ENCODE data around the gene DPYSL4. TPM values are rescaled to one million over a fixed set of nuclear protein-coding genes. Genes with fewer than 3 reads are reported as not detected.

DPYSL4 gene
- total and polyA plus RNA-seq, 2 of the 13 experiments (the other 11 are each of a cell fraction or from before 2014, with no cell fraction given), result 0.84 to 1.2 TPM

DNA sequence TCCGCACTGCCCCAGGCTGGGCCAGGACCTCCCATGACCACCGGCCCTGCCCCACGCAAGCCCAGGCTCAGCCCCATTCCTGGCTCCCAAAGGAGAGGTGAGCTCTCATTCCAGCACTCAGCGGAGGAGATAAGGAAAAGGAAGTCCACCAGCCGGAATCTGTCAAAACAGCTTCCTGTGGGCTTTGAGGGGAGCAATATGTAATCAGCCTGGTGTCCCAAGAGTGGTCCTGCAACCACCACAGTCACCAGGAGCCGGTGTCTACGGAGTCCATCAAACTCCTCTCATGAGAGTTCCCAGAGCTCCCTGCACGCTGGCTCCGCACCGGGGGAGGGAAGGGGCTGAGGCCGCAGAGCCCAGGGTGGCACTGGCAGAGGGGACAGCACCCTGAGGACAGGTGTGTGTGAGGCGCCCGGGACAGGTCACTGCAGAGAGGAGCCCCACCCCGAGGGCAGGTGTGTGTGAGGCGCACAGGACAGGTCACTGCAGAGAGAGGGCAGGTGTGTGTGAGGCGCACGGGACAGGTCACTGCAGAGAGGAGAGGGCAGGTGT lies 63.2 kb downstream of the DPYSL4 start:
- no peaks in the 10 kb centered on the region for H3K9me3 ChIP-seq (ENCODE audit: low read length)
- no peak for DNase-seq (ENCODE audit: low spot score)
- CTCF ChIA-PET (ENCODE audit: low intra/inter-chr PET ratio, low total read pairs), result no interaction called here
- TF ChIP-seq E2F2 (CRISPR knock-in tag; IDR thresholded peaks at IDR 0.05; ENCODE audit: borderline replicate concordance) (no peak), ZBTB46 (CRISPR knock-in tag; IDR thresholded peaks at IDR 0.05; ENCODE audit: borderline replicate concordance) (no peak), U2AF1 (optimal IDR thresholded peaks at IDR 0.05; ENCODE audit: low read depth, low read length) (no peak), PAX8 (CRISPR knock-in tag; IDR thresholded peaks at IDR 0.05; ENCODE audit: borderline replicate concordance) (no peak), PHF21A (CRISPR knock-in tag; IDR thresholded peaks at IDR 0.05) (no peak), ELF1 (CRISPR knock-in tag; IDR thresholded peaks at IDR 0.05) (no peak), TGIF2 (CRISPR knock-in tag; IDR thresholded peaks at IDR 0.05) (no peak), HDAC1 (CRISPR knock-in tag; IDR thresholded peaks at IDR 0.05) (no peak)
- TF ChIP-seq, protein P1, sequence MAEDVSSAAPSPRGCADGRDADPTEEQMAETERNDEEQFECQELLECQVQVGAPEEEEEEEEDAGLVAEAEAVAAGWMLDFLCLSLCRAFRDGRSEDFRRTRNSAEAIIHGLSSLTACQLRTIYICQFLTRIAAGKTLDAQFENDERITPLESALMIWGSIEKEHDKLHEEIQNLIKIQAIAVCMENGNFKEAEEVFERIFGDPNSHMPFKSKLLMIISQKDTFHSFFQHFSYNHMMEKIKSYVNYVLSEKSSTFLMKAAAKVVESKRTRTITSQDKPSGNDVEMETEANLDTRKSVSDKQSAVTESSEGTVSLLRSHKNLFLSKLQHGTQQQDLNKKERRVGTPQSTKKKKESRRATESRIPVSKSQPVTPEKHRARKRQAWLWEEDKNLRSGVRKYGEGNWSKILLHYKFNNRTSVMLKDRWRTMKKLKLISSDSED (CRISPR knock-in tag; IDR thresholded peaks at IDR 0.05), result no peak
- no TSS peak for BruUV-seq (replicated peaks)
- no peaks in the 10 kb centered on the region for H3K36me3 ChIP-seq (replicated peaks in 1 of 2; ENCODE audit: control insufficient read depth in 1 of 2, insufficient read depth in 2 of 2, low read length in 2 of 2)
- H4K20me1 ChIP-seq (ENCODE audit: insufficient read depth, low read length), result no peaks in the 10 kb centered on the region
- in situ Hi-C loops (cut with HindIII; ENCODE audit: extremely low pct_ligation_motif_present, low pct_unique_long_range_greater_than_20kb), result no loop called here
- H3K4me3 ChIP-seq (replicated peaks in 1 of 3; ENCODE audit: insufficient read depth in 1 of 3, low read depth in 2 of 3, low read length in 3 of 3), result no peak overlapping the region
- H3K27ac ChIP-seq (ENCODE audit: extremely low read length, insufficient read depth, low read length), result no peak overlapping the region
- intact Hi-C loops (cut with micrococcal nuclease; ENCODE audit: unreplicated experiment), result no loop called here
- H3K79me2 ChIP-seq (ENCODE audit: insufficient read depth, low read length), result no peaks in the 10 kb centered on the region
- ATAC-seq, result no peak
- peaks cover 33% of the 10 kb centered on the region for H3K4me1 ChIP-seq (ENCODE audit: insufficient read depth, low read length)
- H3K4me2 ChIP-seq (ENCODE audit: low read depth, low read length), result no peak overlapping the region
- no peak for FAIRE-seq
- no peak overlapping the region for H2AFZ ChIP-seq (ENCODE audit: low read length)
- H3K27me3 ChIP-seq (ENCODE audit: control insufficient read depth in 1 of 2, insufficient read depth in 2 of 2, low read length in 2 of 2), result no peaks in the 10 kb centered on the region
- H3K9ac ChIP-seq (ENCODE audit: insufficient read depth, low read depth, low read length), result no peak overlapping the region
- WGBS (ENCODE audit: low lambda C conversion rate), result 76% methylated on average over 16 of the region's 17 CpGs
- POLR2A ChIA-PET, result no interaction called here
